Stimulated activated CD4-positive, alpha-beta T cell treated with anti-CD3 and anti-CD28 coated beads, Interleukin-15, amount 100 ng/mL, for 1 hour (primary cell): ENCODE measurements around the gene OTULIN.

ENCODE experiments used
- DNase-seq, 2 donors: peaks; one replicate each; pipeline ENCODE4 v3.0.0-alpha.2; 2020; ENCODE audit warnings: low read depth in 1 of 2, low spot score in 1 of 2

The OTULIN gene

DNA sequence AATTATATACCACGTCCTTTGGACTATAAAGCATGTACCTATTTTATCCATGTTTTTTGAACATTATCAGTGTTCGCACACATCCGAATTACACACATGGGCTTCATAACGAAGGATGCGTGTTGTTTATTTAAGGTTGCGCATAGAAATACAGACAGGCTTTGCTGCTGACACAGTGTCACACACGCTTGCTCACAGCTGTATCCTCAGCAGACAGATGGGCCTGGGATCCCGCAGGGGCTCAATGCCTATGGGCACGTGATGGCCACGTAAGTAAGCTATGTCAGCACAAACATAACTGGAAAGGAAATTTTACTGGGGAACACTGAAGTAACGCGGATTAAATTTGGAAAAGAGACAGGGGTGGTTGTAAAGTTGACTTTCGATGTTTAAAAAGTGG, 76.6 kb downstream of the OTULIN start:
- no peak for DNase-seq

DNA sequence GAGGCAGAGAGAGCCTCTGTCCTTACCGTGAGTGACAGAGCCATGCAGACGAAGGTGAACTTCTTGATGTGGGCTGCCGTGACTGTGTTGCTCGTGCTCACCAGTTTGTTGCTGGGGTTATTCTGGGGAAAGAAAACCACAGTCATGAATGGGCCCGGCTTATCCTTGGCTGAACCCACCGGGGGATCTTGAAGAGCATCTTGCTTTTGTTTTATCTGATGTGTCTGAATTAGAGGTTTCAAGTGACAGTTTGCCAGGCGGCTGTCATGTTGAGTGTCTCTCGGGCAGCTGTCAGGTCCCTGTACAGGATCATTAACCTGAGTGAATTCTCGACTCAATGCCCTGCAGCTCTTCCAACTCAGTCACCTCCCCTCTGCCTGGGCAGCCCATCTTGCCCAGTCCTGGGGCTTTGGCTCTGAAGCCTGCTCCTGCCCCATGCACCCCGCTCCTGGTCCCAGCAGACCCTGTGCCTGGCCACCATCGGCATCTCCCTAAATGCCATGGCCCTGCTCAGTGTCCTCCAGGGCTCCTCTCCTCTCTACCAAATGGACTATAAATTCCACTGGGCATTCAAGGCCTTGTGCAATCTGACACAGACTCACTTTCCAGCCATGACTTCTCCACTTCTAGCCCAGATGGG, 77.4 kb downstream of the OTULIN start:
- DNase-seq: no peak

DNA sequence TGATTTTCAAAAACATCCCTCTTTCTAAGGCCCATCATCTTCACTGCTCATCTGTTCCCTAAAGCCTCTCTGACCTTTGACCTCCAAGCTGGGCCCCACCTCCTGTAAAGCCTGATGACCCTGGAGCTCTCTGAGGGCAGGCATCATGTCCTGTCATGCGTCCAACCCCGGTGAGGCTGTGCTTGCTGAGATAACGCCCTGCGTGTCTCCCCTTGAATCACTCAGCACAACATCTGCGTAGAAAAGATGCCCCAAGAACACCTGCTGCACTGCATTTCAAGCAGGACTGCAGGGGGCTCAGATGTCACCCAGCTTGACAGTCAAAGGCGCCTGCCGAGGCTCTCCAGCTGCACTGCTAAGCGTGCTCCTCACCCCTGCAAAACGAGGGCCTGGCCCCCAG, 78.0 kb downstream of the OTULIN start:
- DNase-seq: no peak

DNA sequence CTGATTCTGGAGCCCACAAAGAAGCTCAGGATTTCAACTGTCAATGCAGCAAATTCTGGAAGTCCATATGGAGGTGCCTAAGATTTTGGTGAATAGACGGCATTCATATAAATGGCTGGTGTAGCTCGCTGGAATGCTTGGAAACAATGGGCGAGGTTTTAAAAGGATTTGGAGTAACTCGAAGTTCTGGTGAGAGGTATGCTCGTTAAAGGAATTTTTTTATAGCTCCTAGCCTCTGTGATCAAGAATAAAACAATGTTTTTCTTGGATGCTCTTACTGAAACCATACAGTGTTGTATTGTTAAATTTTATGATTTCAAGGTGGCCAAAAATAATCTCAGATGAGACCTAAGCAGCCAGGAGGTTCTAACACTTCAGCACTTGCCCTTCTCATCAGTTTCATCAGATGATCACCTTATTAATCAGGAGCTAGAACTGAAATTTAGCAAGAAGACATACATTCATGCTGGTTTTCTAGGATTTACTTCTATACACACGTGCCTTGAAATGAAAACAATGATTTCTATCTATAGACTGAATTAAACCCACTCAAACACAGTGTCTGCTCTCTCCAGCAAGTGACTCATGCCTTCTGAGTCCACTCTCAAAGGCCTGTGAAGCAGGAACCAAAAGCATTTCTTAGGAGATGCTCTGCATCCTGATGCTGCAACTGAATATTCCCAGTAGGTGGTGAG, 79.2 kb downstream of the OTULIN start:
- no peak for DNase-seq

DNA sequence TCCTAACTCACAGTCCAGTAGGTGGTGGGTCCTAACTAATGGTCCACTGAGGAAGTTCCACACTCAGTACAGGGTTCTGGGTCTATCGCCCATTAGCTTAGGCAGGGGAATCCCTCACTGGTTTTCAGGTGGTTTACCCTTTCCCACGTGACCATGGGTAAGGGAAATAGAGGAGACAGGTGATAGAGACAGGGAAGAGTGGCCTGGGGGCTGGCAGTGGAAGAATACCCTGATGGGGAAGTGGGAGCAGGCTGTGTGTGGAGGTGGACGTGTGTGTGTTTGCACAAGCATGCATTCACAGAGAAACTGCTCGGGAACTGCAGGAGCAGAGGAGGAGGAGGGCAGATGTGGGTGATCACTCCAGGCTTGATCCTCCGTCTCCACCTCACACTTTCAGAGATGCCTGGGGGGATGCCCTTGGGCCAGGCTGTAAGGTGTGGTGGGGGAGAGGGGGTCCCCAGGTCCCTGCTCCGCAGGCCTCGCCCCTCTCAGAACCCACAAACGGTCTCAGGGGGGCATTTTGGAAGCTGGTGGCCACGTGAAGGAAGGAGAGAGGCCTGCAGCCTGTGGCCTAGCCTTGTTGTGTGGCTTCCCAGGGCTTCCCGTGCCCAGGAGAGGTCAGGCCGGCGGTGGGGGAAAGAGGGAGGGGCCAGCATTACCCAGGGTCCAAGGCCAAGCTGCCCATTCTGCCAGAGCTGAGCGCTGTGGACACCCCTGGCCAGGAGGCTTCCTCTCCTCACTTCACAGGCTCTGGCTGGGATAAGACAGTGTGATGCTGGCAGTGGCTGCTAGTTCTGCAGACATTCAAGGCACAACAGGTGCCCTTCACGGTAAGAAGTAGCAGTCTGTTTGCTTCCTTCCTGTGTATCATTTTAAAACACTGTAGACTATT, 80.0 kb downstream of the OTULIN start:
- no peak for DNase-seq

DNA sequence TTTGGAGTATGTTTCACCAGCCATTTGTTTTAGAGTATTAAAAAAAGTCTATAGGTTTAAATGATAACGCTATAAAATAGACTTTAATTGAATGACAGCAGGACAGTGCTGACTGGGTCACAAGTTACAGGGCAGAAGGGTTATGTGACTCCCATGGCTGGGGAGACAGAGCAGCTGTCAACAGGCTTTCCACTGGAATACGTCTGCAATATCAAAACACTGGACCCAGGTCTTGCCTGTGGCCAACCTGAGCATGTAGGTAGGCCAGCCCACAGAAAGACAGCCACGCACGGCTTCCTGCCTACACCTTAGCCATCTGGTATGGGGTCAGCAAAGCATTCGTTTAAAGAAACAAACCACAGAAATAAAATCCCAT, 80.7 kb downstream of the OTULIN start:
- DNase-seq: no peak

DNA sequence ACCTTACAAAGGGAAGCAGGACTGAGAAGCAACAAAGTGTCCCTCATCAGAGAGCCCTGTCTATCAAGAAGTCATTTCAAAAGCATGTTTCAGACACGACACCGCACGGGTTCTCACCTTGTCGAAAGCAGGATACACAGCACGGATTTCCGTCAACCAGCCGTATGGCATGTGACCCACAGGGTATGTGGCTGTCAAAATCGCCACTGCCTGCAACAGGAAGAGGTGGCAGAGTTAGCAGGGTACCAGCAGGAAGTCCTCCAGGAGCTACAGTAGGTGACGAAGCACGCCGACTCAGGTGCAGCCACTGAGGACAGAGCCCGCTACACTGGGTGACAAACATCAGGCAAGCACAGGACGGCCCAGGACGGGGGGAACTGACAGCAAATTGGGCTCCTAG, 81.2 kb downstream of the OTULIN start:
- DNase-seq: no peak

DNA sequence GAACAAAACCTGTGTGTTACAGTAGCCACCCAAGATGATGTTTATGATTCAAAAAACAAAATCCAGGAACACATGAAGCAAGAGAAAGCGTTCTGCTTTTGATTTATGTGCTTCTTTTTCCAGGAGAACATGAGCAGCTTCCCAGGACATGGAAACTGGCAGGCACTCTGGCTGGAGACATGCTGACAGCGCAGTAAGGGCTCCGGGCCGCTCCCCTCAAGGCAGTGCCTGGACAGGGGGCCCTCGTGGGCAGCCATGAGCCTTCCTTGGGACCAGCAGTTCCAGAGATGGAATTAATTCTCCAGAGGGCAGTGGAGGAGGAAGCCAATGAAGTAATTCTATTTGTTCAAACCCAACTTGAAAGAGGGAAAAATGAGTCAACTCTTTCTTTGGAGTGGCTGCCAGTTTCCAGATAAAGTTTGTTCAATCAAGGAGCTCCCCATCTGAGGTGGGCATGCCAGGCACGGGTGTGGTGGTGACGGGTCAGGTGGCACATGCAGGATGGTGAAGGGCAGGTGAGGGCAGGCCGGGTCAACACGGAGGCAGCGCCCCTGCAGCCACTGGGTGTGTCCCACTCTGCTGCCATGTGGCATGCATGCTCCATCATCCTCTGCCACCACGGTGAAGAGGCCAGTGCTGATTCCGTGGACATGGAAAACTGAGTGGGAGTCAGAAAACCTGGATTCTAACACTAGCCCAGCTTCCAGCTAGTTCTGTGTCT, 83.8 kb downstream of the OTULIN start:
- DNase-seq: no peak
